Measurements from ENCODE around the gene MEF2C. TPM values are rescaled to one million over a fixed set of nuclear protein-coding genes. Genes with fewer than 3 reads are reported as not detected.
"Not testable (repeated sequence)": the region's sequence is repeated elsewhere in the genome, so short reads cannot be mapped to it uniquely, and the experiment has no call there.

MEF2C gene
- total RNA-seq, 1 donor from 2014 or later = 464 TPM

DNA sequence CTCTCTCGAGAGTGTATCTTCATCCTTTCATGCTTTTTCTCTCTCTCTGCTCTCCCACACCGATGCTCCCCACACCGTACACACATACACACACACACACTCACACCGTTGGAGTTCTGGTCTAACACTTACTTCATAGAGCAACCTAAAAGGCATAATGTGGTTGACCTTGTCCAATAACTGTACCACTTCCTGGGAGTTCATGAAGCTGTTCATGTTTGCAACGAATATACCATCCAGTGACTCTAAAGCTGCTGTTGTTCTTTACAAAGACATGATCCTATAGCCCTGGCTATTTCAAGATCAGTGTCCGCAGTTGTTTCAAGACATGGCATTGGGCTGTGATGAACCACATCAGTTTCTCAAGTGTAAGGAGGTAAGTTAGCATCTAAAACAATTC is 10.0 kb downstream of the MEF2C start:
- no peaks in the 10 kb centered on the region for H3K36me3 ChIP-seq (ENCODE audit: control insufficient read depth in 3 of 3, insufficient read depth in 3 of 3, low read length in 3 of 3)
- H3K4me3 ChIP-seq (ENCODE audit: low read length in 3 of 3) = peak overlapping the region in 1 of 3 donors; percentile 3
- H3K27ac ChIP-seq (ENCODE audit: low read depth, low read length) = no peak overlapping the region

DNA sequence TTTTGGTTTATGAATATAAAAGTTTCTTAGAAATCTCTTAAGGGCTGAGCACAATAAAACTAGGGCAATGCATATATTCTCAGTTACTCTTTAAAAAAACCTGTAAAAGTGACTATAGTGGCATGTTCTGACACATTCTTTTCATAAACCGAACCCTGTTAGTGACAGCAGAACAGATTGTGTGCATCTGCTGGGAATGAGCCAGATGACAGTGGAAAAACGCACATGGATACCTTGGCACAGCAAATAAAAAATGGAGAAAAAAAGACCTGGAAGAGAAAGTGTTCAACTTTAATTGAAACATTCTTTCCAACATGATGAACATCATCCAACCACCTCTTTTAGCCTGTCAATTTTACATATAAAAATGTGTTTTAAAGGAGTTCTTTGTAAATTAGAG is 12.7 kb downstream of the MEF2C start:
- no peaks in the 10 kb centered on the region for H3K9me3 ChIP-seq (ENCODE audit: control insufficient read depth in 3 of 3, low read length in 3 of 3)
- H3K4me3 ChIP-seq (ENCODE audit: low read length in 3 of 3) = no peak overlapping the region
- H3K9ac ChIP-seq (ENCODE audit: low read depth in 1 of 3, low read length in 3 of 3) = no peak overlapping the region
- H3K4me1 ChIP-seq (ENCODE audit: control insufficient read depth in 3 of 3, insufficient read depth in 3 of 3, low read length in 3 of 3) = peaks cover 0 to 7% (median 3%) of the 10 kb centered on the region in 3 donors
- H3K36me3 ChIP-seq (ENCODE audit: control insufficient read depth in 3 of 3, insufficient read depth in 3 of 3, low read length in 3 of 3) = no peaks in the 10 kb centered on the region
- no peak overlapping the region for H3K27ac ChIP-seq (ENCODE audit: low read depth, low read length)
- no peaks in the 10 kb centered on the region for H3K27me3 ChIP-seq (ENCODE audit: control insufficient read depth in 3 of 3, insufficient read depth in 3 of 3, low read length in 3 of 3)

More for the DNA sequence above, 10.0 kb downstream of the MEF2C start:
- H3K9ac ChIP-seq (ENCODE audit: low read depth in 1 of 3, low read length in 3 of 3) = no peak overlapping the region
- H3K4me1 ChIP-seq (ENCODE audit: control insufficient read depth in 3 of 3, insufficient read depth in 3 of 3, low read length in 3 of 3) = peaks cover 0 to 7% (median 6%) of the 10 kb centered on the region in 3 donors
- no peaks in the 10 kb centered on the region for H3K27me3 ChIP-seq (ENCODE audit: control insufficient read depth in 3 of 3, insufficient read depth in 3 of 3, low read length in 3 of 3)
- no peaks in the 10 kb centered on the region for H3K9me3 ChIP-seq (ENCODE audit: control insufficient read depth in 3 of 3, low read length in 3 of 3)

DNA sequence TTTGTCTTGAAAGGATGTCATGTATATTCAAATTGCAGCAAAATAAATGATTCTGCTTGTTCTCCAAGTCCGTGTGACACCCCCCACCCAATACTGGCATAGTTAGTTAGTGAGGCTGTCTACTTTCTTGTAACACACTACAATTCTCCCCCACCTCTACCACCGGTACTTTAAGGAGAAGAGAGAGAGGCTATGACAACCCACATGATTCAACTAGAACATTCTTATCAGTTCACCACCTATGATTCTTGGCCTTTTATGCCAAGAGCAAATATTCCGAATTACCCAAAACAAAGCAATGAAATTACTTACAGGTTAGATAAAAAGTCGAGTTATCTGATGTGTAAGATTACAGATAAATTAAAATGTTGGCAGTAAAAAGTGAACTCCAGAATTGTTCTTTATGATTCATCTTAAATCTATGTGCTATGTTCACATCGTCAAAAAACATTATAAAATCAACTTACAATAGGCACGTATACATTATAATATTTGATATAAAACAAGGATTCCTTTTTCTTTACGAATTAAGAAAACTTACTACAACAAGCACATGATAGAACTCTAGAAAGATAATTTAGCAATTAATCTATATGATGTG is 14.4 kb downstream of the MEF2C start:
- Histone ChIP-seq H3K27ac (ENCODE audit: low read depth, low read length) (no peak overlapping the region), H3K4me1 (ENCODE audit: control insufficient read depth in 3 of 3, insufficient read depth in 3 of 3, low read length in 3 of 3) (peaks cover 0 to 7% (median 0%) of the 10 kb centered on the region in 3 donors), H3K36me3 (ENCODE audit: control insufficient read depth in 3 of 3, insufficient read depth in 3 of 3, low read length in 3 of 3) (peaks cover 0 to 7% (median 1%) of the 10 kb centered on the region in 3 donors), H3K9me3 (ENCODE audit: control insufficient read depth in 3 of 3, low read length in 3 of 3) (no peaks in the 10 kb centered on the region), H3K27me3 (ENCODE audit: control insufficient read depth in 3 of 3, insufficient read depth in 3 of 3, low read length in 3 of 3) (no peaks in the 10 kb centered on the region), H3K4me3 (ENCODE audit: low read length in 3 of 3) (no peak overlapping the region), H3K9ac (ENCODE audit: low read depth in 1 of 3, low read length in 3 of 3) (no peak overlapping the region)

- Histone ChIP-seq H3K9ac (ENCODE audit: low read depth in 1 of 3, low read length in 3 of 3) (no peak overlapping the region), H3K36me3 (ENCODE audit: control insufficient read depth in 3 of 3, insufficient read depth in 3 of 3, low read length in 3 of 3) (peaks cover 2 to 12% (median 6%) of the 10 kb centered on the region in 3 donors), H3K4me3 (ENCODE audit: low read length in 3 of 3) (no peak overlapping the region), H3K4me1 (ENCODE audit: control insufficient read depth in 3 of 3, insufficient read depth in 3 of 3, low read length in 3 of 3) (peaks cover under 1 to 7% (median 2%) of the 10 kb centered on the region in 3 donors), H3K9me3 (ENCODE audit: control insufficient read depth in 3 of 3, low read length in 3 of 3) (no peaks in the 10 kb centered on the region), H3K27me3 (ENCODE audit: control insufficient read depth in 3 of 3, insufficient read depth in 3 of 3, low read length in 3 of 3) (no peaks in the 10 kb centered on the region), H3K27ac (ENCODE audit: low read depth, low read length) (no peak overlapping the region)
Measured at GRCh38 chr5:88867638-88868037, 15.3 kb downstream of the MEF2C start.

GRCh38 chr5:88863523-88863922 is 19.5 kb downstream of the MEF2C start:
- H3K4me1 ChIP-seq (ENCODE audit: control insufficient read depth in 3 of 3, insufficient read depth in 3 of 3, low read length in 3 of 3) = peaks cover 2 to 15% (median 7%) of the 10 kb centered on the region in 3 donors
- H3K9ac ChIP-seq (ENCODE audit: low read depth in 1 of 3, low read length in 3 of 3) = no peak overlapping the region
- H3K27ac ChIP-seq (ENCODE audit: low read depth, low read length) = no peak overlapping the region
- H3K27me3 ChIP-seq (ENCODE audit: control insufficient read depth in 3 of 3, insufficient read depth in 3 of 3, low read length in 3 of 3) = no peaks in the 10 kb centered on the region
- H3K36me3 ChIP-seq (ENCODE audit: control insufficient read depth in 3 of 3, insufficient read depth in 3 of 3, low read length in 3 of 3) = peaks cover 5 to 27% (median 26%) of the 10 kb centered on the region in 3 donors
- no peaks in the 10 kb centered on the region for H3K9me3 ChIP-seq (ENCODE audit: control insufficient read depth in 3 of 3, low read length in 3 of 3)
- H3K4me3 ChIP-seq (ENCODE audit: low read length in 3 of 3) = no peak overlapping the region

DNA sequence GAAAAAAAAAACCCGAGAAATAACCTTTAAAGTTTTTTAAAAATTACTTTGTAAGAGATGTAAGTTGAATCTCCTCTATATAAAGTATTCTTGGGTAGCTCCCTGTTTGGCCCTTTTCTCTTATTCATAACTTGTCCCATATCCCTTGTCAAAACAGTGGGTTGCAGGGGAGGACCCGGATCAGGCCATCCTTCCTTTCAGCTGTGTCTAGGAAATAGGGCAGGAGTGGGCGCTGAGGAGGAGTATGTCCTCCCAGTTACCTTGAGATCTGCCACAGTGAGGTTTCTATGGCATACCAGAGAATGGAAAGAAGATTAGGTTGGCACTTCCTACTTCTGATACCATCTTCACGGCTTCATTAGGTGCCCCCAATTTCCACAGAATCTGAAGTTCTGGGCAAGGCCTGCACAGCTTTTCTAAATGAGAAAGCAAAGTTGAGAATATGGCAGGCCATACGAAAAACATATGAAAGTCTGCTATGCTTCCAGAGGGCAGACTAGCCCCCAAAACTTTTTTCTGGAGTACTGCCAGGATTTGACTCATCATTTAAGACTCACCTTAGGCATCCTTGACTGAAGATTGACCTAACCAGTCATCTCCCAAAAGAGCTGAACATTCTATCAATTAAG is 20.3 kb downstream of the MEF2C start:
- Histone ChIP-seq H3K9ac (ENCODE audit: low read depth in 1 of 3, low read length in 3 of 3) (no peak overlapping the region), H3K9me3 (ENCODE audit: control insufficient read depth in 3 of 3, low read length in 3 of 3) (no peaks in the 10 kb centered on the region), H3K4me1 (ENCODE audit: control insufficient read depth in 3 of 3, insufficient read depth in 3 of 3, low read length in 3 of 3) (peaks cover 2 to 15% (median 7%) of the 10 kb centered on the region in 3 donors), H3K36me3 (ENCODE audit: control insufficient read depth in 3 of 3, insufficient read depth in 3 of 3, low read length in 3 of 3) (peaks cover 5 to 31% (median 31%) of the 10 kb centered on the region in 3 donors), H3K27me3 (ENCODE audit: control insufficient read depth in 3 of 3, insufficient read depth in 3 of 3, low read length in 3 of 3) (no peaks in the 10 kb centered on the region), H3K4me3 (ENCODE audit: low read length in 3 of 3) (no peak overlapping the region), H3K27ac (ENCODE audit: low read depth, low read length) (no peak overlapping the region)

DNA sequence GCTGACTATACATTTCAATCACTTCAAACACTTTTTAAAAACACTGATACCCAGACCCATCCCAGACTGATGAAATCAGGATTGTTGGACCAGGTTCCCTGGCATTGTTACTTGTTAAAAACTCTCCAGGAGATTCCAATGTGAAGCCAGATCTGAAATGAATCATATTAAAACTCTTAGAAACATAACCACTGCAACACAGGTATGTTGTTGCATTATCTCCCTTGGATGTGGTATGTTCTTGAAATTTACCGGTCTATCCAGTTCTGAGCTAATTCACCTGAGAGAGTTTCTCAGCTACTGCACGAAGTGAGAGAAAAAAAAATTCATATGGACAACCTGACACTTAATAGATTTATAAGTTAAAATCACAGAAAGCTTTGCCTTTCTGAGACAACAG is 21.8 kb downstream of the MEF2C start:
- Histone ChIP-seq H3K4me3 (ENCODE audit: low read length in 3 of 3) (no peak overlapping the region), H3K4me1 (ENCODE audit: control insufficient read depth in 3 of 3, insufficient read depth in 3 of 3, low read length in 3 of 3) (peaks cover 2 to 15% (median 7%) of the 10 kb centered on the region in 3 donors), H3K9me3 (ENCODE audit: control insufficient read depth in 3 of 3, low read length in 3 of 3) (no peaks in the 10 kb centered on the region), H3K27me3 (ENCODE audit: control insufficient read depth in 3 of 3, insufficient read depth in 3 of 3, low read length in 3 of 3) (no peaks in the 10 kb centered on the region), H3K36me3 (ENCODE audit: control insufficient read depth in 3 of 3, insufficient read depth in 3 of 3, low read length in 3 of 3) (peaks cover 8 to 37% (median 34%) of the 10 kb centered on the region in 3 donors), H3K27ac (ENCODE audit: low read depth, low read length) (no peak overlapping the region), H3K9ac (ENCODE audit: low read depth in 1 of 3, low read length in 3 of 3) (no peak overlapping the region)

DNA sequence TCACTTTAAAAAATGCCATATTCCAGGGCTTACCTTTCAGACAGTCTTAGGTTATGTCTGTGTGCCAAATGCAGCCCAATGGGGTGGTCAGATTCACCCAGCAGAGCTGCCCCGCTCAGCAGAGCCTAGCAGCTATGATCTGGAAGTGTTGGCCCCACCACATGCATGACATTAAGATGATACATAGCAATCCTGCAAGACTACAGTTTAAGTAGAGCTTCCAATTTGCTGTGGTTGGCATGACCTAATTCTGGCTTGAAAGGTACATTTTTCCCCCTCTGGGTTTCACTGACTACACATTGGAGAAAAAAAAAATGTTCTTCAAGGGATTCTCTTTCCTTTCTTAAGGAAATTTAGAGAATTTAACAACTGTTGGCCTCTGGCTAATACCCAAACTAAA is 22.5 kb downstream of the MEF2C start:
- Histone ChIP-seq H3K4me1 (ENCODE audit: control insufficient read depth in 3 of 3, insufficient read depth in 3 of 3, low read length in 3 of 3) (peaks cover 2 to 15% (median 7%) of the 10 kb centered on the region in 3 donors), H3K4me3 (ENCODE audit: low read length in 3 of 3) (no peak overlapping the region), H3K27me3 (ENCODE audit: control insufficient read depth in 3 of 3, insufficient read depth in 3 of 3, low read length in 3 of 3) (no peaks in the 10 kb centered on the region), H3K9me3 (ENCODE audit: control insufficient read depth in 3 of 3, low read length in 3 of 3) (no peaks in the 10 kb centered on the region), H3K36me3 (ENCODE audit: control insufficient read depth in 3 of 3, insufficient read depth in 3 of 3, low read length in 3 of 3) (peaks cover 8 to 37% (median 34%) of the 10 kb centered on the region in 3 donors), H3K27ac (ENCODE audit: low read depth, low read length) (peak overlapping the region; percentile 25), H3K9ac (ENCODE audit: low read depth in 1 of 3, low read length in 3 of 3) (no peak overlapping the region)

GRCh38 chr5:88858392-88858791 is 24.6 kb downstream of the MEF2C start:
- H3K9ac ChIP-seq (ENCODE audit: low read depth in 1 of 3, low read length in 3 of 3) = no peak overlapping the region
- H3K36me3 ChIP-seq (ENCODE audit: control insufficient read depth in 3 of 3, insufficient read depth in 3 of 3, low read length in 3 of 3) = peaks cover 8 to 34% (median 30%) of the 10 kb centered on the region in 3 donors
- no peak overlapping the region for H3K27ac ChIP-seq (ENCODE audit: low read depth, low read length)
- no peak overlapping the region for H3K4me3 ChIP-seq (ENCODE audit: low read length in 3 of 3)
- no peaks in the 10 kb centered on the region for H3K27me3 ChIP-seq (ENCODE audit: control insufficient read depth in 3 of 3, insufficient read depth in 3 of 3, low read length in 3 of 3)
- no peaks in the 10 kb centered on the region for H3K9me3 ChIP-seq (ENCODE audit: control insufficient read depth in 3 of 3, low read length in 3 of 3)
- peaks cover 2 to 15% (median 7%) of the 10 kb centered on the region in 3 donors for H3K4me1 ChIP-seq (ENCODE audit: control insufficient read depth in 3 of 3, insufficient read depth in 3 of 3, low read length in 3 of 3)

DNA sequence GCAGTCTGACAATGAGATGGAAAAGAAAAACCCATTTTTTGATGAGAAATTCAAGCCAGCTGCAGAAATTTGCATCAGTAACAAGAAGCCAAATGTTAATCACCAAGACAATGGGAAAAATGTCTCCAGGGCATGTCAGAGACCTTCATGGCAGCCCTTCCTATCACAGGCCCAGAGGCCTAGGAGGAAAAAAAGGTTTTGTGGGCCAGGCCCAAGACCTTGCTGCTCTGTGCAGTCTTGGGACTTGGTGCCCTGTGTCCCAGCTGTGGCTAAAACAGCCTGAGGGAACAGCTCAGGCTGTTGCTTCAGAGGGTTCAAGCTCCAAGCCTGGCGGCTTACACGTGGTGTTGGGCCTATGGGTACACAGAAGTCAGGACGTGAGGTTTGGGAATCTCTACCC is 26.6 kb downstream of the MEF2C start:
- not testable (repeated sequence) for H3K27me3 ChIP-seq (ENCODE audit: control insufficient read depth in 3 of 3, insufficient read depth in 3 of 3, low read length in 3 of 3); H3K4me1 ChIP-seq (ENCODE audit: control insufficient read depth in 3 of 3, insufficient read depth in 3 of 3, low read length in 3 of 3); H3K9ac ChIP-seq (ENCODE audit: low read depth in 1 of 3, low read length in 3 of 3); H3K4me3 ChIP-seq (ENCODE audit: low read length in 3 of 3); H3K9me3 ChIP-seq (ENCODE audit: control insufficient read depth in 3 of 3, low read length in 3 of 3); H3K27ac ChIP-seq (ENCODE audit: low read depth, low read length)
- peaks cover 3 to 25% (median 19%) of the 10 kb centered on the region in 3 donors for H3K36me3 ChIP-seq (ENCODE audit: control insufficient read depth in 3 of 3, insufficient read depth in 3 of 3, low read length in 3 of 3)
